Stimulated activated CD4-positive, alpha-beta T cell treated with anti-CD3 and anti-CD28 coated beads, Interleukin-2, amount 100 ng/mL, for 4 hours (primary cell): ENCODE results near the gene SLC25A5.
A peak's percentile ranks its signal among the peaks of the same experiment; 100 is the strongest.
"Not testable (repeated sequence)": the region's sequence is repeated elsewhere in the genome, so short reads cannot be mapped to it uniquely, and the experiment has no call there.

Source experiments
- DNase-seq: peaks from one replicate; pipeline ENCODE4 v3.0.0-alpha.2; 2020; ENCODE audit warnings: low read depth

Gene SLC25A5

GRCh38 chrX:119477812-119478232 is 9.6 kb downstream of the SLC25A5 start:
- DNase-seq, result no peak

GRCh38 chrX:119478504-119478903 is 10.3 kb downstream of the SLC25A5 start:
- no peak for DNase-seq

- DNase-seq, result no peak
Measured at GRCh38 chrX:119479845-119480244, 11.6 kb downstream of the SLC25A5 start.

GRCh38 chrX:119481323-119481801 is 13.1 kb downstream of the SLC25A5 start:
- no peak for DNase-seq

DNA sequence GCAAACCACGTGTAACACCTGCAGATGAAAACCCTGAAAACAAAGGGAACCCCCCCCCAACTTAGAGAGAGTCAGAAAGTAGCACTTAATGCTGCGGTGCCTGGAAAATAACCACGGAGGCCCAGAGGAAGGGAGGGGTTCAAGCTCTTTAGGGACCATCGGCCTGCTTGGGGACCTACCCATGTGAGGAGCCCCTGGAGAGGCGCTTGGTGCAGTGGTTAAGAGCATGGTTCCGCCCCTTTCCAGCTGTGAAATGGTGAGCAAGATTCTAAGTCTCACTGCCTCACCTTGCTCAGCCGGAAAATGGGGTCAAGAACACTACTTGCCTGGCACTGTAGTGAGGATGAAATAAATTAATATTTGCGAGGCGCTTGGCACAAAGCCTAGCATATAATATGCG is 13.8 kb downstream of the SLC25A5 start:
- DNase-seq, result no peak

GRCh38 chrX:119482481-119483480 is 14.5 kb downstream of the SLC25A5 start:
- peak; percentile 30 for DNase-seq

- DNase-seq, result no peak
Measured at GRCh38 chrX:119486745-119487144, 18.5 kb downstream of the SLC25A5 start.

GRCh38 chrX:119487766-119488165 is 19.5 kb downstream of the SLC25A5 start:
- not testable (repeated sequence) for DNase-seq

DNA sequence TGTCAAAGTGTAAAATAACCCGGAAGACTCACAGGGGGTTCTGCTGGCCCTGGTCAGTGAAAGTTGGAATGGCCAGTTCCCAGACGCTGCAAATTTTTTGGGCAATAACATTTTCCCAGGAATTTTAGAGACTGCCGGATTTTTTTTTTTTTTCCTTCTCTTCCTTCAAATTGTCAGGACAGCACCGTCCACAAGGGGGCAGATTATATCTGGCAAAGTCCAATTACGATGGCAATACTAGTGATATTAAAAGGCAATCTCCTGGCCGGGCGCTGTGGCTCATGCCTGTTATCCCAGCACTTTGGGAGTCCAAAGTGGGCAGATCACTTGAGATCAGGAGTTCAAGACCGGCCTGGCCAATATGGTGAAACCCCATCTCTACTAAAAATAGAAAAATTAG is 20.5 kb downstream of the SLC25A5 start:
- peak; percentile 11 for DNase-seq

- no peak for DNase-seq
Measured at GRCh38 chrX:119489212-119490074, 21.2 kb downstream of the SLC25A5 start.

DNA sequence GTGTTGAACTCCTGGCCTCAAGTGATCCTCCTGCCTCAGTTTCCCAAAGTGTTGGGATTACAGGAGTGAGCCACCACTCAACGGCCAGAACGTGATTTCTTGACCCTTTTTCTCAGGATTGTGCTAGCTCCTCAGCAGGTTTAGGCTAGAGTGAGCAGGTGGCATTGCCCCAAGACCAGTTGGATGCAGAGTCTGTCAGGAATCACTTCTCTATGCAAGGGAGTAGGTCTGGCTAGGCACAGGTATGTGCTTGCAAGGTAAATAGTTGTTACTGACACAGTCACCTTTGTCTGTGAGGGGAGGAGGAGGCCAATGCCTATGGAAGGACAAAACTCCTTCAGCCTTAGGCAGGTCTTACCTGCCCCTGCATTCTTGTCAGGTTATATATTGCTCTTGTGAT is 24.2 kb downstream of the SLC25A5 start:
- no peak for DNase-seq

- DNase-seq, result not testable (repeated sequence)
Measured at GRCh38 chrX:119493851-119494495, 25.7 kb downstream of the SLC25A5 start.

GRCh38 chrX:119495734-119496726 is 27.8 kb downstream of the SLC25A5 start:
- no peak for DNase-seq

DNA sequence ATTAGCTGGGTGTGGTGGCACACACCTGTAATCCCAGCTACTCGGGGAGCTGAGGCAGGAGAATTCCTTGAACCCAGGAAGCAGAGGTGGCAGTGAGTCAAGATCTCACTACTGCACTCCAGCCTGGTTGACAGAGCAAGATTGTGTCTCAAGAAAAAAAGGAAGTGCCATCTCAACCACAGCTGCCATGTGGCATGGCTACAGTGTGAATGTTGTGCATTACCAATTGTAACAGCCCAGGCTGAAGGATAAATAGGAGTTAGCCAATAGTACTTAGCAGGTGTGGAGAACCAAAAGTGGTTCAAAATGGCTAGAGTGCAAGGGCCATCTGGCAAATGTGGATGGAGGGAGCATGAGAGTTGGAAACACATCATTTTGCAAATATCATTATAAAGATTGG is 28.9 kb downstream of the SLC25A5 start:
- DNase-seq, result no peak

DNA sequence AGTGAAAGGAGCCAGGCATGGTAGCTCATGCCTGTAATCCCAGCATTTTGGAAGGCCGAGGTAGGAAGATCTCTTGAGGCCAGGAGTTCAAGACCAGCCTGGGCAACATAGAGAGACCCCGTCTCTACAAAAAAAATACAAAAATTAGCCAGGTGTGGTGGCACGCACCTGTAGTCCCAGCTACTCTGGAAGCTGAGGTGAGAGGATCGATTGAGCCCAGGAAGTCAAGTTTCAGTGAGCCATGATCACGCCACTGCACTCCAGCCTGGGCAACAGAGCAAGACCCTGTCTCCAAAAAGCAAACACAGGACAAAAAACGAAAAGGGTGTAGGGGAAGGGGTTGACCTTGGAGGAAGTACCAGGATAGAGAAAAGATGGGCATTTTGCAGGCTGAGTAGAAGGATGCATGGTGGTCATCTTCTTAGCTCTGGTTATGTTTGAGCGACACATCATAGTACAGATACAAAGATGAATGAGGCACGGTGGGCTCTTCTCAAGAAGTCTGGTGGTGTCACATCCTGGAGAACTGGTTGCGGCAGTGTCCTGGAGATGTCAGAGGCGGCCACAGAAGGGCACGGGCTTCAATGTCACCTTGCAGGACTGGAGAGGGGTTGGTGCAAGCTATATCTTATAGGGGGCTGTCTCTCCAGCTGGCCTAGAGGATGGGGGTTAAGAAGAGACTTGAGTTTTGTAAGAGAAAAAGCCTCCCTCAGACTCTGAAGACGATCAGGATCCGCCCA is 32.0 kb downstream of the SLC25A5 start:
- no peak for DNase-seq

GRCh38 chrX:119501511-119502148 is 33.4 kb downstream of the SLC25A5 start:
- no peak for DNase-seq

GRCh38 chrX:119502727-119503483 is 34.7 kb downstream of the SLC25A5 start:
- no peak for DNase-seq

DNA sequence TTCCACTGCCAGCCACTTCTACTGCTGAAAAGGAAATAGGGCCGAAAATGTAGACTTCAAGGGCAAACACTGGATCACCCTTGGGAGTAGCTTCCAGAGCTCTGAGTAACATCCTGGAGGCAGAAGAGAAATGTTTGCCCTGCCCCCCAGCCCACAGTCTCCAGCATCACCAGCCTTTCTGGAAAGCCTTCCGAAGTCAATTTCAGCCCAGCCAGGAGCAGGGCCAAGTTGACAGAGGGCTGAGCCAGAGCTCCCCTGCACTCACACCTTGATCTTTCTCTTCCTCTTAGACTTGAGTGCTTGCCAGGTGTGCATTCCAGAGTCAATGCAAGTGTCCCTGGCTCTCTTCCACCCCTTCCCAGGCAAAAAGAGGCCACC is 35.2 kb downstream of the SLC25A5 start:
- no peak for DNase-seq

- DNase-seq, result not testable (repeated sequence)
Measured at GRCh38 chrX:119505145-119505544, 36.9 kb downstream of the SLC25A5 start.
